HFF-Myc (cell line): ENCODE results near the gene SYVN1.

ENCODE experiments used
- DNase-seq: peaks from one replicate; pipeline ENCODE4 v3.0.0-alpha.2; 2011; ENCODE audit warnings: low read depth; ENCODE audit errors: extremely low read depth
- H3K4me3 ChIP-seq: replicated peaks from 2 replicates; pipeline ENCODE4 v1.5.1; 2011; ENCODE audit warnings: low read depth, mild to moderate bottlenecking, control low read depth, low read length
- CTCF ChIP-seq: IDR thresholded peaks from 2 replicates; pipeline ENCODE4 v1.5.1; 2012; ENCODE audit warnings: mild to moderate bottlenecking, low read depth, low read length, control low read depth; ENCODE audit errors: missing control alignments

Gene SYVN1

DNA sequence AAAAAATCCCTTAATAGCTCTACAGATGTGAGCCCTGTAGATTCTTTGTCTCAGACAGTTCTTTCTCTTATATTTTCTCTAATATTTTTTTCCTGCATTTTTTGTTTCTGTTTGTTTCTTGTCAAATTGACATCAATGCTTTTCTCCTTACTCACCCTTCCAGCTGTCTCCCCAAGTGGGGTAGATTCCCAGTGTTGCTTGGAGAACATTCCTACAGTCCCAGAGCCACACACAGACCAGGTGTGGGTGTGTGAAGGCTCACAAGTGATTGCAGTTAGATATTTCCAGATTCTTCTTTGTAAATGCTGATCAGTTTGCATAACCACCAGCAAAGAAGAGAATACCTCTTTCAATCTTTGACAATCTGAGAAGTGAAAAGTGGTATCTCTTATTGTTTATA lies 30.8 kb downstream of the SYVN1 start:
- H3K4me3 ChIP-seq: no peak overlapping the region
- no peak for DNase-seq
- TF ChIP-seq CTCF: no peak

- H3K4me3 ChIP-seq: no peak overlapping the region
- no peak for TF ChIP-seq CTCF
- no peak for DNase-seq
Measured at GRCh38 chr11:65102142-65103095, 31.9 kb downstream of the SYVN1 start.

- no peak for TF ChIP-seq CTCF
- no peak for DNase-seq
- no peak overlapping the region for H3K4me3 ChIP-seq
Measured at GRCh38 chr11:65100674-65101350, 33.5 kb downstream of the SYVN1 start.

DNA sequence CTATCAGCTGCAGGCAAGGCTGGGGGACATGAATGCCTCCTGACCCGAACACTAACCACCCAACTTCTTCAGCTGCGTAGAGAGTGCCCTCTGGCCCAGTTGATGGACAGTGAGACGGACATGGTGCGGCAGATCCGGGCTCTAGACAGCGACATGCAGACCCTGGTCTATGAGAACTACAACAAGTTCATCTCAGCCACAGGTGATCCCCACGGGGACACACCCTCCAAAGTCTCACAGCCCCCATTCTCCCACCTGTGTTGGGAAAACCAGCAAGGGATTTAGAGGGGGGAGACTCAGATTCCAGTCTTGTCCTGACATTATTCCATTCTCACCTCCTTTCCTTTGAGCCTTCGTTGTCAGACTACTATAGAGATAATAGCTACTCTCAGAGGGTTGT lies 37.4 kb downstream of the SYVN1 start:
- TF ChIP-seq CTCF: no peak
- DNase-seq: no peak
- H3K4me3 ChIP-seq: peak overlapping the region; percentile 68

- peak; percentile 71 for DNase-seq
- no peak for TF ChIP-seq CTCF
- peak within 1 kb of the TSS; percentile 68 for H3K4me3 ChIP-seq
Measured at GRCh38 chr11:65095974-65096806, 38.1 kb downstream of the SYVN1 start, which contains the start of gene VPS51. Gene VPS51, plus strand, starts transcription at chr11:65096214. Its CDS starts 37 bp downstream, at chr11:65096251.

GRCh38 chr11:65095427-65095826 lies 38.9 kb downstream of the SYVN1 start:
- TF ChIP-seq CTCF: no peak
- H3K4me3 ChIP-seq: peak overlapping the region; percentile 68
- DNase-seq: no peak
